Measurements from ENCODE around the gene BTNL3. TPM values are rescaled to one million over a fixed set of nuclear protein-coding genes. Genes with fewer than 3 reads are reported as not detected.

BTNL3 gene
- total and polyA plus RNA-seq, 9 of the 15 experiments (the other 6 are each of a cell fraction or from before 2014, with no cell fraction given) = 0.03 to 0.44 (median 0.04) TPM; not detected in 4

DNA sequence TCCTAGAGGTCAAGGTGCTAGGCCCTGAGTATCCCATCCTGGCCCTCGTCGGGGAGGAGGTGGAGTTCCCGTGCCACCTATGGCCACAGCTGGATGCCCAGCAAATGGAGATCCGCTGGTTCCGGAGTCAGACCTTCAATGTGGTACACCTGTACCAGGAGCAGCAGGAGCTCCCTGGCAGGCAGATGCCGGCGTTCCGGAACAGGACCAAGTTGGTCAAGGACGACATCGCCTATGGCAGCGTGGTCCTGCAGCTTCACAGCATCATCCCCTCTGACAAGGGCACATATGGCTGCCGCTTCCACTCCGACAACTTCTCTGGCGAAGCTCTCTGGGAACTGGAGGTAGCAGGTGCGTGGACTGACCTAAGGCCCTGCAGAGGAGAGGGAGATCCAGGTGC is 59.3 kb downstream of the BTNL3 start (continued):
- TF ChIP-seq RBM34 (IDR thresholded peaks at IDR 0.05; ENCODE audit: borderline replicate concordance, insufficient read depth, low read length) (no peak), ZC3H8 (IDR thresholded peaks at IDR 0.05) (no peak)

DNA sequence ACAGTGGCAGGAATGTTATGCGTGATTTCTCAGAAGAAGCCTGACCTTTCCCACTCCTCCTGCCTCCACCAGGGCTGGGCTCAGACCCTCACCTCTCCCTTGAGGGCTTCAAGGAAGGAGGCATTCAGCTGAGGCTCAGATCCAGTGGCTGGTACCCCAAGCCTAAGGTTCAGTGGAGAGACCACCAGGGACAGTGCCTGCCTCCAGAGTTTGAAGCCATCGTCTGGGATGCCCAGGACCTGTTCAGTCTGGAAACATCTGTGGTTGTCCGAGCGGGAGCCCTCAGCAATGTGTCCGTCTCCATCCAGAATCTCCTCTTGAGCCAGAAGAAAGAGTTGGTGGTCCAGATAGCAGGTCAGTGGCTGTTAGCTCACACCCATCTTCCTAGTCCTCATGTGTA is 61.4 kb downstream of the BTNL3 start:
- ChIA-PET POLR2A (interaction anchor here (0.8 to 1.0 kb wide), 2 partner anchors 10 to 247 kb away, joined by 3 read pairs; partner anchors contain the start of genes BTNL9 and MGAT1), CTCF (ENCODE audit: low intra/inter-chr PET ratio) (no interaction called here)
- FAIRE-seq (no peak), DNase-seq (ENCODE audit: extremely low read depth in 1 of 4, low spot score in 3 of 4) (no peak), ATAC-seq (no peak)
- Histone ChIP-seq H4K20me1 (replicated peaks; ENCODE audit: control insufficient read depth, insufficient read depth, low read length) (no peaks in the 10 kb centered on the region), H3K79me2 (ENCODE audit: control insufficient read depth, insufficient read depth, low read length) (peaks cover 30% of the 10 kb centered on the region), H3K9me3 (replicated peaks; ENCODE audit: control insufficient read depth, insufficient read depth, low read depth, low read length) (no peaks in the 10 kb centered on the region), H3K9ac (ENCODE audit: insufficient read depth in 1 of 2, low read depth in 2 of 2, low read length in 2 of 2) (no peak overlapping the region; a peak in 1 of 4 replicates), H2AFZ (ENCODE audit: low read depth, low read length) (no peak overlapping the region), H3K4me1 (replicated peaks in 1 of 2; ENCODE audit: control insufficient read depth in 2 of 2, insufficient read depth in 2 of 2, low read length in 2 of 2) (peaks cover 41 to 50% of the 10 kb centered on the region in 2 experiments), H3K27ac (ENCODE audit: extremely low read depth, low read depth, low read length) (no peak overlapping the region), H3K4me3 (no peak overlapping the region), H3K36me3 (ENCODE audit: control insufficient read depth, insufficient read depth, low read length) (no peaks in the 10 kb centered on the region; the same call in 2 of the 3 replicates), H3K27me3 (ENCODE audit: control insufficient read depth in 2 of 2, insufficient read depth in 2 of 2, low read length in 2 of 2) (no peaks in the 10 kb centered on the region), H3K4me2 (ENCODE audit: insufficient read depth, low read length) (no peak overlapping the region), H3K9me1 (ENCODE audit: control insufficient read depth, insufficient read depth, low read length) (no peaks in the 10 kb centered on the region)
- TF ChIP-seq MYNN (IDR thresholded peaks at IDR 0.05) = no peak
- no peak for TF ChIP-seq MYNN (CRISPR knock-in tag; IDR thresholded peaks at IDR 0.05)
- no peak for TF ChIP-seq LARP7 (IDR thresholded peaks at IDR 0.05)
- no peak for TF ChIP-seq ZNF707 (CRISPR knock-in tag; conservative IDR thresholded peaks at IDR 0.05)
- no peak for TF ChIP-seq ZNF217 (CRISPR knock-in tag; IDR thresholded peaks at IDR 0.05)
- TF ChIP-seq ZNF253 (CRISPR knock-in tag; conservative IDR thresholded peaks at IDR 0.05) = no peak
- TF ChIP-seq ZHX1 (conservative IDR thresholded peaks at IDR 0.05; ENCODE audit: low read length) = no peak
- TF ChIP-seq PHB (CRISPR knock-in tag; IDR thresholded peaks at IDR 0.05) = no peak
- no peak for TF ChIP-seq RCOR1 (IDR thresholded peaks at IDR 0.05; ENCODE audit: borderline replicate concordance in 1 of 2, low read depth in 2 of 2, low read length in 2 of 2)
- TF ChIP-seq EZH2 (IDR thresholded peaks at IDR 0.05; ENCODE audit: borderline replicate concordance, low read depth, low read length) = no peak
- BruUV-seq (replicated peaks) = no TSS peak
- intact Hi-C loops (cut with micrococcal nuclease) = loop anchor here (5.0 kb wide), 1 partner anchor 268 kb away; no protein-coding TSS in a partner anchor
- in situ Hi-C loops (cut with MboI) = no loop called here
- 82% methylated on average over 5 of the region's 5 CpGs for WGBS (ENCODE audit: insufficient coverage, low coverage, missing lambda C conversion rate)
